ENCODE data around the gene ISG20L2.

ISG20L2 gene

DNA sequence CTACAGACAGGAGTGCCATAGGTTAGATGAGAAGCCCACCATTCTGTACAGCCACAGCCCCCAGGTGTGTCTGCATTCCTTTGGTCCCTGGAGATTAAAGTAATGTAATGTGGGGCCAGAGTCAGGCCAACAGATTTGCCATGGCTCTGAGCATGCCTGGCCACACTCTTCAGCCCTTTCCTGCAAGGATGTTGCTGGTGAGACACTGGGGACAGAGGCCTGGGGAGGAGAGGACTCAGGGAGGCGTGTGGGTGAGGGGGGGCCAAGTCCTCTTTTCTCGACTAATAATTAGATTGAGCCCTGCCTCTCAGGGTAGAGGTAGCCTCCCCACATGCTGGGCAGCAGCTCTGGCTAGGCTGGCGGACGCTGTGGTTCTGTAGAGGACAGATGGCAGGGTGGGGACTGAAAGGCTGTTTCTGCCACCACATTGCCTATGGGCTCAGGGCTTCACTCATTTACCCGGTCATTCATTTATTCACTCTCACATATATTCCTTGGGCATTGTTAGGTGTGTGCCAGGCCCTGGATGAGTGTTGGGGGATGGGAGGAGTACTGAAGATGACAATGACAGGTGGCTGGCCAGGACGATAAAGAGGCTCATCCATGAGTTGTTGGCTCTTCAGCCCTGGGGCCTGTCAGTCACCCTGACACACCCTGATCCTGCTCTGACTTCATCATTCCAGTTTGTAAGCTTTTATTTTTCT lies 31.7 kb upstream of the ISG20L2 start:
- TF ChIP-seq, protein P1, sequence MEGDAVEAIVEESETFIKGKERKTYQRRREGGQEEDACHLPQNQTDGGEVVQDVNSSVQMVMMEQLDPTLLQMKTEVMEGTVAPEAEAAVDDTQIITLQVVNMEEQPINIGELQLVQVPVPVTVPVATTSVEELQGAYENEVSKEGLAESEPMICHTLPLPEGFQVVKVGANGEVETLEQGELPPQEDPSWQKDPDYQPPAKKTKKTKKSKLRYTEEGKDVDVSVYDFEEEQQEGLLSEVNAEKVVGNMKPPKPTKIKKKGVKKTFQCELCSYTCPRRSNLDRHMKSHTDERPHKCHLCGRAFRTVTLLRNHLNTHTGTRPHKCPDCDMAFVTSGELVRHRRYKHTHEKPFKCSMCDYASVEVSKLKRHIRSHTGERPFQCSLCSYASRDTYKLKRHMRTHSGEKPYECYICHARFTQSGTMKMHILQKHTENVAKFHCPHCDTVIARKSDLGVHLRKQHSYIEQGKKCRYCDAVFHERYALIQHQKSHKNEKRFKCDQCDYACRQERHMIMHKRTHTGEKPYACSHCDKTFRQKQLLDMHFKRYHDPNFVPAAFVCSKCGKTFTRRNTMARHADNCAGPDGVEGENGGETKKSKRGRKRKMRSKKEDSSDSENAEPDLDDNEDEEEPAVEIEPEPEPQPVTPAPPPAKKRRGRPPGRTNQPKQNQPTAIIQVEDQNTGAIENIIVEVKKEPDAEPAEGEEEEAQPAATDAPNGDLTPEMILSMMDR (IDR thresholded peaks at IDR 0.05): no peak

- TF ChIP-seq, protein P1 (IDR thresholded peaks at IDR 0.05): no peak
These were observed 27.8 kb upstream of the ISG20L2 start for GRCh38 chr1:156756355-156756754.

GRCh38 chr1:156755527-156755950 lies 27.0 kb upstream of the ISG20L2 start:
- TF ChIP-seq, protein P1 (IDR thresholded peaks at IDR 0.05): no peak

GRCh38 chr1:156754219-156754618 lies 25.7 kb upstream of the ISG20L2 start:
- TF ChIP-seq, protein P1 (IDR thresholded peaks at IDR 0.05): no peak

GRCh38 chr1:156752843-156753482 lies 24.4 kb upstream of the ISG20L2 start:
- TF ChIP-seq, protein P1 (IDR thresholded peaks at IDR 0.05): no peak

DNA sequence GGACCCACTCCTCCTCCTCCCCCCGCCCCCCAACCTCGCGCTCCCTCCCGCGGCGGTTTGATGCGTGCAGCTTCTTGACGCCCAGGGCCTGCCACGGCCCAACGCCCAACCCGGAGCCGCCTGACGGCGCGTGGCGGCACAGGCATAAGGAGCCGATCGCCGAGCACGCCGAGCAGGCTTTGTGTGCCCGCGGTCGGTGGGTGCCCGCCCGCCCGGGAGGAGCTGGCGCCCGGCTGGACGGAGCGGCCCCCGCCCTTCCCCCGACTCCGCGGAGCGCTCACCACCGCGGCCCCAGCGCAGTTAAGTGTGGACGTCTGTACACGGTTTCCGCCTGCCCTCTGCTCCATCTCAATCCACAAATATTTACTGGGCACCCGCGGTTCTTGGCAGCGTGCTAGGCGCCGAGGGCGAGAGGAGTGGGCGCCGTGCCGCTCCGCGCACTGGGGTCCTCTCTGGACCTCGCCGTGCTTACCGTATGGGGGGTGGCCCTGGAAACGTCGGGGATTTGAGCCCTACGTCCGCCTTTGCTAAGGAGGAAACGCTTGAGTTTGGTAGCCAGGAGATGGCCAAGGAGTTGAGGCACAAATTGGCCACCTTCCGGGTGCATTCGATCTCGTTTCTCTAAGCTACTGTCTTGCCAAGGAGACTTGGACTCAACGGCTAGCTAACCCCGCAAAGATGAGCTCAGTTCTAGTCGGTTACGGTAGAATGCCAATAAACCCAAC lies 23.4 kb upstream of the ISG20L2 start:
- TF ChIP-seq, protein P1 (IDR thresholded peaks at IDR 0.05): no peak

DNA sequence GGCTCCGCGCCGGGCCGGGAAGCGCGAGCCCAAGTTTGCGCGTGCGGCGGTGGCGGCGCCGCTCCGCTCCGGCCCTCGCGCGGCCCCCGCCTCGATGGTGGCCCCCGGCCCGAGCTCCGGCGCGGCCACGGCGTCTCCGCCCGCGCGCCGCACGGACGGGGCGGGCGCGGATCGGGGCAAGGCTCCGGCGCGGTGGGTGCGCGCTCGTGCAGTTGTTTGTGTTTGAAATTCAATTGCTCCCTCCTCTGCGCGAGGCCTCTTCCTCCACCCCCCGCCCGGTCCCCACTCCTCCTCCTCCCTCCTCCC lies 22.8 kb upstream of the ISG20L2 start, which contains the start of gene HDGF:
HDGF (minus strand) TSS at position 225 of the 306 bp plus-strand sequence. CDS start 246 bp downstream, outside the sequence.
- TF ChIP-seq, protein P1 (IDR thresholded peaks at IDR 0.05): no peak
